ENCODE results near the gene GPANK1. TPM values are rescaled to one million over a fixed set of nuclear protein-coding genes. Genes with fewer than 3 reads are reported as not detected.

The GPANK1 gene
- total RNA-seq, 2 experiments from 2014 or later: 35.2 to 42.8 TPM

- DNase-seq (no peak), ATAC-seq (no peak)
- Mint-ChIP-seq H3K27ac (no peak overlapping the region), H3K27me3 (no peaks in the 10 kb centered on the region), H3K4me1 (peaks cover 50% of the 10 kb centered on the region), H3K4me3 (no peak overlapping the region), H3K36me3 (ENCODE audit: low read depth) (peaks cover 19% of the 10 kb centered on the region), H3K9me3 (ENCODE audit: low read depth) (no peaks in the 10 kb centered on the region)
- POLR2A ChIA-PET: interaction anchor here (0.6 to 6.0 kb wide), 2 partner anchors 10 to 11 kb away, joined by 3 to 72 read pairs; partner anchors contain the start of genes CSNK2B and GPANK1
- intact Hi-C loops (cut with DNase I, micrococcal nuclease): loop anchor here in 1 of 2 experiments (5.0 kb wide), 3 partner anchors 457 to 543 kb away; partner anchors contain the start of genes AGPAT1 and RNF5
- CTCF ChIA-PET: interaction anchor here (0.6 to 5.8 kb wide), 9 partner anchors 9 to 192 kb away, joined by 3 to 39 read pairs (median 3); partner anchors contain the start of genes ATP6V1G2, GPANK1 and LY6G5C
Measured at GRCh38 chr6:31654574-31655348, 10.0 kb downstream of the GPANK1 start.

- H3K4me1 Mint-ChIP-seq: peaks cover 38% of the 10 kb centered on the region
- H3K36me3 Mint-ChIP-seq (ENCODE audit: low read depth): peaks cover 30% of the 10 kb centered on the region
- peak; percentile 71 for ATAC-seq
Measured at GRCh38 chr6:31652925-31653724, 11.7 kb downstream of the GPANK1 start.

GRCh38 chr6:31651602-31652191 lies 13.1 kb downstream of the GPANK1 start:
- intact Hi-C loops (cut with DNase I, micrococcal nuclease): loop anchor here (1.0 to 5.0 kb wide), 20 partner anchors 9 to 1095 kb away; partner anchors contain the start of genes ABHD16A (in 2 of the 2), C6orf47 (in 2 of the 2), PRRC2A (in 2 of the 2) and AGPAT1 (in 1 of the 2)
- ATAC-seq (peak; percentile 62), DNase-seq (peak; percentile 76)

More at GRCh38 chr6:31652925-31653724, 11.7 kb downstream of the GPANK1 start:
- Mint-ChIP-seq H3K9me3 (ENCODE audit: low read depth) (no peaks in the 10 kb centered on the region), H3K4me3 (peak overlapping the region; percentile 88), H3K27me3 (no peaks in the 10 kb centered on the region), H3K27ac (peak overlapping the region; percentile 96)
- POLR2A ChIA-PET: interaction anchor here (0.9 to 6.0 kb wide), 7 partner anchors 8 to 174 kb away, joined by 3 to 72 read pairs (median 6); partner anchors contain the start of genes AIF1, C6orf47, CSNK2B and DDX39B
- intact Hi-C loops (cut with DNase I, micrococcal nuclease): loop anchor here (1.0 to 5.0 kb wide), 20 partner anchors 7 to 1096 kb away; partner anchors contain the start of genes ABHD16A (in 2 of the 2), C6orf47 (in 2 of the 2), PRRC2A (in 2 of the 2) and AGPAT1 (in 1 of the 2)
- peak; percentile 91 for DNase-seq
- CTCF ChIA-PET: interaction anchor here (0.7 to 5.8 kb wide), 14 partner anchors 8 to 1108 kb away, joined by 3 to 39 read pairs (median 4); partner anchors contain the start of genes C6orf47, DDX39B, GPANK1 and TNF

GRCh38 chr6:31645325-31645724 lies 19.5 kb downstream of the GPANK1 start:
- ChIA-PET POLR2A (no interaction called here), CTCF (no interaction called here)
- intact Hi-C loops (cut with DNase I, micrococcal nuclease): no loop called here
- Mint-ChIP-seq H3K4me3 (no peak overlapping the region), H3K9me3 (ENCODE audit: low read depth) (no peaks in the 10 kb centered on the region), H3K36me3 (ENCODE audit: low read depth) (peaks cover 52% of the 10 kb centered on the region), H3K4me1 (peaks cover 7% of the 10 kb centered on the region), H3K27ac (peak overlapping the region; percentile 1), H3K27me3 (no peaks in the 10 kb centered on the region)
- ATAC-seq (no peak), DNase-seq (no peak)

More at GRCh38 chr6:31651602-31652191, 13.1 kb downstream of the GPANK1 start:
- Mint-ChIP-seq H3K4me3 (peak overlapping the region; percentile 88), H3K36me3 (ENCODE audit: low read depth) (peaks cover 41% of the 10 kb centered on the region), H3K4me1 (peaks cover 28% of the 10 kb centered on the region), H3K27ac (peak overlapping the region; percentile 96), H3K9me3 (ENCODE audit: low read depth) (no peaks in the 10 kb centered on the region), H3K27me3 (no peaks in the 10 kb centered on the region)
- ChIA-PET POLR2A (interaction anchor here (0.6 to 6.0 kb wide), 15 partner anchors 10 to 307 kb away, joined by 3 to 72 read pairs (median 4); partner anchors contain the start of genes ABHD16A, AIF1, C6orf47 and CLIC1), CTCF (interaction anchor here (0.6 to 5.8 kb wide), 13 partner anchors 10 to 544 kb away, joined by 3 to 39 read pairs (median 4); partner anchors contain the start of genes C6orf47, GPANK1, HSPA1B and LY6G5B)

- no peak overlapping the region for H3K4me3 Mint-ChIP-seq
- ChIA-PET POLR2A (interaction anchor here (0.5 to 0.7 kb wide), 3 partner anchors 10 to 448 kb away, joined by 3 to 10 read pairs (median 3); no protein-coding TSS in a partner anchor), CTCF (interaction anchor here (0.7 kb wide), 1 partner anchor 126 kb away, joined by 3 read pairs; no protein-coding TSS in a partner anchor)
- DNase-seq: no peak
- peaks cover 7% of the 10 kb centered on the region for H3K4me1 Mint-ChIP-seq
- H3K9me3 Mint-ChIP-seq (ENCODE audit: low read depth): no peaks in the 10 kb centered on the region
- no peak for ATAC-seq
- H3K27me3 Mint-ChIP-seq: no peaks in the 10 kb centered on the region
- no peak overlapping the region for H3K27ac Mint-ChIP-seq
- intact Hi-C loops (cut with DNase I, micrococcal nuclease): no loop called here
- H3K36me3 Mint-ChIP-seq (ENCODE audit: low read depth): peaks cover 50% of the 10 kb centered on the region
Measured at GRCh38 chr6:31643818-31644454, 20.9 kb downstream of the GPANK1 start.

GRCh38 chr6:31642798-31643570 lies 21.8 kb downstream of the GPANK1 start:
- H3K27ac Mint-ChIP-seq: no peak overlapping the region
- no peak for DNase-seq
- peaks cover 45% of the 10 kb centered on the region for H3K36me3 Mint-ChIP-seq (ENCODE audit: low read depth)
- H3K27me3 Mint-ChIP-seq: no peaks in the 10 kb centered on the region
- ATAC-seq: no peak
- H3K9me3 Mint-ChIP-seq (ENCODE audit: low read depth): no peaks in the 10 kb centered on the region
- POLR2A ChIA-PET: interaction anchor here (0.5 to 0.7 kb wide), 3 partner anchors 11 to 449 kb away, joined by 3 to 10 read pairs (median 3); no protein-coding TSS in a partner anchor
- peaks cover 7% of the 10 kb centered on the region for H3K4me1 Mint-ChIP-seq
- intact Hi-C loops (cut with DNase I, micrococcal nuclease): no loop called here
- no peak overlapping the region for H3K4me3 Mint-ChIP-seq
- CTCF ChIA-PET: interaction anchor here (1.0 kb wide), 1 partner anchor 18 kb away, joined by 3 read pairs; no protein-coding TSS in a partner anchor

GRCh38 chr6:31641370-31641769 lies 23.4 kb downstream of the GPANK1 start:
- ATAC-seq (no peak), DNase-seq (no peak)
- Mint-ChIP-seq H3K36me3 (ENCODE audit: low read depth) (peaks cover 48% of the 10 kb centered on the region), H3K9me3 (ENCODE audit: low read depth) (no peaks in the 10 kb centered on the region), H3K27ac (no peak overlapping the region), H3K4me3 (no peak overlapping the region), H3K27me3 (no peaks in the 10 kb centered on the region), H3K4me1 (peaks cover 7% of the 10 kb centered on the region)
- POLR2A ChIA-PET: no interaction called here
- CTCF ChIA-PET: no interaction called here
- intact Hi-C loops (cut with DNase I, micrococcal nuclease): no loop called here

GRCh38 chr6:31640612-31641011 lies 24.2 kb downstream of the GPANK1 start:
- Mint-ChIP-seq H3K4me1 (peaks cover 7% of the 10 kb centered on the region), H3K36me3 (ENCODE audit: low read depth) (peaks cover 52% of the 10 kb centered on the region), H3K27ac (peak overlapping the region; percentile 86), H3K27me3 (no peaks in the 10 kb centered on the region), H3K4me3 (no peak overlapping the region), H3K9me3 (ENCODE audit: low read depth) (no peaks in the 10 kb centered on the region)
- DNase-seq (no peak), ATAC-seq (no peak)
- intact Hi-C loops (cut with DNase I, micrococcal nuclease): no loop called here
- ChIA-PET CTCF (interaction anchor here (0.5 to 0.7 kb wide), 2 partner anchors 11 to 606 kb away, joined by 3 read pairs; no protein-coding TSS in a partner anchor), POLR2A (interaction anchor here (3.6 kb wide), 1 partner anchor 13 kb away, joined by 29 read pairs; no protein-coding TSS in a partner anchor)

GRCh38 chr6:31639449-31639861 lies 25.3 kb downstream of the GPANK1 start:
- no peak overlapping the region for H3K4me3 Mint-ChIP-seq
- intact Hi-C loops (cut with DNase I, micrococcal nuclease): no loop called here
- H3K27ac Mint-ChIP-seq: peak overlapping the region; percentile 86
- DNase-seq: peak; percentile 61
- peaks cover 7% of the 10 kb centered on the region for H3K4me1 Mint-ChIP-seq
- no peaks in the 10 kb centered on the region for H3K9me3 Mint-ChIP-seq (ENCODE audit: low read depth)
- peak; percentile 46 for ATAC-seq
- CTCF ChIA-PET: interaction anchor here (0.6 to 2.8 kb wide), 6 partner anchors 11 to 1722 kb away, joined by 3 to 8 read pairs (median 3); no protein-coding TSS in a partner anchor
- peaks cover 52% of the 10 kb centered on the region for H3K36me3 Mint-ChIP-seq (ENCODE audit: low read depth)
- POLR2A ChIA-PET: interaction anchor here (1.3 to 3.6 kb wide), 3 partner anchors 11 to 98 kb away, joined by 4 to 29 read pairs (median 11); partner anchors contain the start of gene DDX39B
- no peaks in the 10 kb centered on the region for H3K27me3 Mint-ChIP-seq

Measured in activated CD4-positive, alpha-beta T cell treated with anti-CD3 and anti-CD28 coated beads for 36 hours (primary cell).